Kidney (tissue), 14 donors: ENCODE measurements around the gene UBTD1. TPM values are rescaled to one million over a fixed set of nuclear protein-coding genes. Genes with fewer than 3 reads are reported as not detected.

Experiments
- DNase-seq, 5 donors: peaks; one replicate each; pipeline ENCODE4 v3.0.0-alpha.2; 2013 to 2020
- FAIRE-seq: peaks from 2 replicates; lab custom pipeline; 2012; peaks lifted over from hg19 to GRCh38; lab: Jason Lieb, UNC
- H3K27ac ChIP-seq, 2 donors: one replicate each; pipeline ENCODE4 v1.7.0; 2013; ENCODE audit warnings: low read depth in 2 of 2, low read length in 2 of 2, inconsistent platforms in 1 of 2
- H3K27me3 ChIP-seq: one replicate; pipeline ENCODE4 v1.7.1; 2013; ENCODE audit warnings: low read length, inconsistent platforms; ENCODE audit not compliant: control insufficient read depth, insufficient read depth
- H3K36me3 ChIP-seq, 3 donors: one replicate each; pipeline versions ENCODE4 v1.7.0 to v1.7.1; 2013; ENCODE audit warnings: low read length in 3 of 3, control low read depth in 1 of 3, inconsistent platforms in 1 of 3; ENCODE audit not compliant: insufficient read depth in 3 of 3, control insufficient read depth in 2 of 3
- H3K4me1 ChIP-seq, 3 donors: one replicate each; pipeline versions ENCODE4 v1.7.0 to v1.7.1; 2013; ENCODE audit warnings: low read length in 3 of 3, inconsistent platforms in 1 of 3, low read depth in 1 of 3; ENCODE audit not compliant: control insufficient read depth in 2 of 3, insufficient read depth in 2 of 3
- H3K4me3 ChIP-seq, 3 donors: one replicate each; pipeline versions ENCODE4 v1.7.0 to v1.8.1; 2013; ENCODE audit warnings: low read length in 3 of 3, control low read depth in 1 of 3, inconsistent platforms in 1 of 3
- H3K9ac ChIP-seq, 3 donors: one replicate each; pipeline versions ENCODE4 v1.7.0 to v1.7.1; 2013; ENCODE audit warnings: low read length in 3 of 3, control low read depth in 1 of 3, inconsistent platforms in 1 of 3
- H3K9me3 ChIP-seq, 3 donors: one replicate each; pipeline versions ENCODE4 v1.7.0 to v1.7.1; 2013; ENCODE audit warnings: low read length in 3 of 3, control low read depth in 1 of 3, inconsistent platforms in 1 of 3; ENCODE audit not compliant: control insufficient read depth in 2 of 3, insufficient read depth in 1 of 3
- CTCF ChIP-seq: IDR thresholded peaks from 3 replicates; pipeline ENCODE4 v1.5.1; 2012; ENCODE audit warnings: mild to moderate bottlenecking, moderate library complexity, borderline replicate concordance; ENCODE audit not compliant: insufficient read depth; ENCODE audit errors: extremely low read depth
- intact Hi-C: fragments of 100-400 bp; cut with DNase I; formaldehyde crosslinking; loops from one replicate; pipeline ENCODE4 v1.11.1; 2022
- polyA plus RNA-seq: library from polyadenylated mRNA; stranded (reverse); fragments of 350-450 nt; fragmentation: Illumina TruSeq; extraction: RNeasy Lipid Tissue Mini Kit (QIAGEN cat#74804); gene quantifications from one replicate; pipeline ENCODE4 v1.2.3, GENCODE V29; 2014; ENCODE audit warnings: low read depth, low replicate concordance; ENCODE audit not compliant: insufficient read depth
- total RNA-seq: library from RNA; stranded (reverse); fragmentation: NEBNext Ultra II Directional; extraction: Animal tissue kit (Norgen Biotek cat#: 25700); gene quantifications from one replicate; pipeline ENCODE4 v1.2.1, GENCODE V29; 2021
- donor health status: control.
- donor health status: control.
- donor health status: control.
- donor health status: control.
- donor health status: control.
- donor health status: DM: yes; HTN: yes; CAD: no.
- donor health status: Normal renal cell carcinoma (clear cell type).

UBTD1 gene
- total and polyA plus RNA-seq, 2 donors from 2014 or later, result 17.4 to 26.1 TPM

GRCh38 chr10:97570146-97570788, 71.5 kb downstream of the UBTD1 start:
- Histone ChIP-seq H3K36me3 (peaks cover 0 to 3% (median 0%) of the 10 kb centered on the region in 3 donors), H3K27ac (peak overlapping the region in 1 of 2 donors; percentile 49), H3K4me1 (peaks cover 0 to 19% (median 14%) of the 10 kb centered on the region in 3 donors), H3K27me3 (no peaks in the 10 kb centered on the region), H3K9ac (no peak overlapping the region), H3K4me3 (no peak overlapping the region), H3K9me3 (no peaks in the 10 kb centered on the region)
- FAIRE-seq (no peak), DNase-seq (peak in 1 of 5 donors; percentile 19)
- intact Hi-C loops, result no loop called here
- no peak for TF ChIP-seq CTCF

- H3K4me1 ChIP-seq, result peaks cover 0 to 19% (median 14%) of the 10 kb centered on the region in 3 donors
- no peak overlapping the region for H3K9ac ChIP-seq
- no peak for TF ChIP-seq CTCF
- no peak for DNase-seq
- peak overlapping the region in 1 of 2 donors; percentile 73 for H3K27ac ChIP-seq
- no peaks in the 10 kb centered on the region for H3K27me3 ChIP-seq
- intact Hi-C loops, result no loop called here
- H3K9me3 ChIP-seq, result no peaks in the 10 kb centered on the region
- FAIRE-seq, result no peak
- H3K36me3 ChIP-seq, result peaks cover 0 to 3% (median 0%) of the 10 kb centered on the region in 3 donors
- H3K4me3 ChIP-seq, result no peak overlapping the region
Measured at GRCh38 chr10:97570789-97571471, 72.2 kb downstream of the UBTD1 start.

- no peaks in the 10 kb centered on the region for H3K27me3 ChIP-seq
- peaks cover 0 to 19% (median 14%) of the 10 kb centered on the region in 3 donors for H3K4me1 ChIP-seq
- no peak overlapping the region for H3K4me3 ChIP-seq
- H3K36me3 ChIP-seq, result peaks cover 0 to 3% (median 0%) of the 10 kb centered on the region in 3 donors
- FAIRE-seq (no peak), DNase-seq (peak in 2 of 5 donors; percentile 37 to 84)
- intact Hi-C loops, result no loop called here
- TF ChIP-seq CTCF, result no peak
- no peaks in the 10 kb centered on the region for H3K9me3 ChIP-seq
- peak overlapping the region; percentile 73 to 79 for H3K27ac ChIP-seq
- peak overlapping the region in 1 of 3 donors; percentile 57 for H3K9ac ChIP-seq
Measured at GRCh38 chr10:97571622-97572021, 72.9 kb downstream of the UBTD1 start.
